GM12878 (cell line): ENCODE measurements around the gene CDH4. TPM values are rescaled to one million over a fixed set of nuclear protein-coding genes. Genes with fewer than 3 reads are reported as not detected.

Experiments used
- FOS ChIP-seq: IDR thresholded peaks from 3 replicates; pipeline ENCODE4 v1.6.1; 2011; ENCODE audit warnings: borderline replicate concordance; ENCODE audit not compliant: insufficient read length; ENCODE audit errors: extremely low read depth
- KDM1A ChIP-seq: fragments of 200-600 bp; sonication (generic); IDR thresholded peaks from 2 replicates; pipeline ENCODE4 v1.6.1; 2016; ENCODE audit warnings: borderline replicate concordance
- MEF2B ChIP-seq: fragments of 450-650 bp; IDR thresholded peaks from 2 replicates; pipeline ENCODE4 v1.6.1; 2018; ENCODE audit warnings: mild to moderate bottlenecking, moderate library complexity; ENCODE audit not compliant: partially characterized antibody, poor library complexity, severe bottlenecking
- PML ChIP-seq: IDR thresholded peaks from 2 replicates; pipeline ENCODE4 v1.6.1; 2012; ENCODE audit warnings: low read length, inconsistent platforms
- POLR2AphosphoS5 ChIP-seq: IDR thresholded peaks from 2 replicates; pipeline ENCODE4 v1.6.1; 2011; ENCODE audit warnings: mild to moderate bottlenecking, low read length, inconsistent platforms
- RFX5 ChIP-seq: IDR thresholded peaks from 2 replicates; pipeline ENCODE4 v1.6.1; 2011; ENCODE audit warnings: low read depth, low read length, improper control_type of control experiment
- TCF3 ChIP-seq: IDR thresholded peaks from 2 replicates; pipeline ENCODE4 v1.6.1; 2012; ENCODE audit warnings: low read depth, mild to moderate bottlenecking, low read length, borderline replicate concordance; ENCODE audit not compliant: insufficient read depth
- polyA plus RNA-seq, 11 experiments: library from polyadenylated mRNA; depleted of rRNA in 4 of 11; unstranded in 6 of 11; stranded (reverse) in 5 of 11; fragments of >200 nt; fragmentation: Nextera tagmentation in 4 of 11; fragmentation: Illumina TruSeq in 1 of 11; extraction: Ambion mirVana in 4 of 11; extraction: Trizol in 1 of 11; gene quantifications; 1 replicate in 1 of 11; 2 replicates in 10 of 11; pipeline versions ENCODE4 v1.2.1 to v1.2.3, GENCODE V29; 2011 to 2016; ENCODE audit warnings: inconsistent platforms in 2 of 11, missing spikeins in 2 of 11, low read depth in 1 of 11
- total RNA-seq, 4 experiments: library from RNA; depleted of rRNA in 3 of 4; stranded (reverse); fragments of >200 nt in 3 of 4; fragmentation: Illumina TruSeq in 1 of 4; extraction: Trizol in 1 of 4; gene quantifications; 2 replicates each; pipeline versions ENCODE4 v1.2.1 to v1.2.3, GENCODE V29; 2013 to 2021
- TF ChIP-seq, protein P1 (sequence below): fragments of 450-650 bp; IDR thresholded peaks from 2 replicates; pipeline ENCODE4 v1.6.1; 2017; ENCODE audit warnings: mild to moderate bottlenecking, moderate library complexity
- TF ChIP-seq, protein P2 (sequence below): fragments of 450-650 bp; IDR thresholded peaks from 2 replicates; pipeline ENCODE4 v1.6.1; 2017; ENCODE audit warnings: mild to moderate bottlenecking, moderate library complexity

The CDH4 gene
- total and polyA plus RNA-seq, 10 of the 15 experiments (the other 5 are each of a cell fraction or from before 2014, with no cell fraction given), result not detected

DNA sequence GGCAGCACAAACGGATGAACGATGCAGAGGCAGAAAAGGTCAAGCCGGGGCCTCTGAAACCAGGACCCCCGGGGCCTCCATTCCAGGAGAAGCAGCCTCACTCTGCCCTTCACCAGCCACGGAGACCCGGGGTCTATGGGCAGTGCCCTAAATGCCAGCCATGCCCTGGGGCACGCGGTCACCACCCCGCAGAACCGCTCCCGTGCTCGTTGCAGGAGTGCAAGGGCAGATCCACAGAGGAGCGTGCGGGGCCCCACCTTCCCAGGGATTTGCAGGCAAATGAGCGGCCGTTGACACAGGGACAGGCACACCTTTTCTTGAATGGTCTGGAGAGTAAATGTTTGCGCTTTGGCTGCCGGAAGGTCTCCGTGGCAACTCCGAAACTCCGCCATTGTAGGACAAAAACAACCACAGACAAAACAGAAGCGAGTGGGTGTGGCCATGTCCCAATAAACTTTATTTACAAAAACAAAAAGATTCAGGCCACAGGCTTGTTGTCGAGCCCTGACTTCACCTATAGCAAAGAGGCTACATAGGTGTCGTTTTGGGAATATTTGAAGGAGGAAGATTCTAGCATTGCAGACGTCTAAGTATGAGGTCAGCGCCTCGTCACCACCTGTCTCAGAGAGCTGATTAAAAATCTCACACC is 650.3 kb downstream of the CDH4 start (continued):
- TF ChIP-seq, protein P1, sequence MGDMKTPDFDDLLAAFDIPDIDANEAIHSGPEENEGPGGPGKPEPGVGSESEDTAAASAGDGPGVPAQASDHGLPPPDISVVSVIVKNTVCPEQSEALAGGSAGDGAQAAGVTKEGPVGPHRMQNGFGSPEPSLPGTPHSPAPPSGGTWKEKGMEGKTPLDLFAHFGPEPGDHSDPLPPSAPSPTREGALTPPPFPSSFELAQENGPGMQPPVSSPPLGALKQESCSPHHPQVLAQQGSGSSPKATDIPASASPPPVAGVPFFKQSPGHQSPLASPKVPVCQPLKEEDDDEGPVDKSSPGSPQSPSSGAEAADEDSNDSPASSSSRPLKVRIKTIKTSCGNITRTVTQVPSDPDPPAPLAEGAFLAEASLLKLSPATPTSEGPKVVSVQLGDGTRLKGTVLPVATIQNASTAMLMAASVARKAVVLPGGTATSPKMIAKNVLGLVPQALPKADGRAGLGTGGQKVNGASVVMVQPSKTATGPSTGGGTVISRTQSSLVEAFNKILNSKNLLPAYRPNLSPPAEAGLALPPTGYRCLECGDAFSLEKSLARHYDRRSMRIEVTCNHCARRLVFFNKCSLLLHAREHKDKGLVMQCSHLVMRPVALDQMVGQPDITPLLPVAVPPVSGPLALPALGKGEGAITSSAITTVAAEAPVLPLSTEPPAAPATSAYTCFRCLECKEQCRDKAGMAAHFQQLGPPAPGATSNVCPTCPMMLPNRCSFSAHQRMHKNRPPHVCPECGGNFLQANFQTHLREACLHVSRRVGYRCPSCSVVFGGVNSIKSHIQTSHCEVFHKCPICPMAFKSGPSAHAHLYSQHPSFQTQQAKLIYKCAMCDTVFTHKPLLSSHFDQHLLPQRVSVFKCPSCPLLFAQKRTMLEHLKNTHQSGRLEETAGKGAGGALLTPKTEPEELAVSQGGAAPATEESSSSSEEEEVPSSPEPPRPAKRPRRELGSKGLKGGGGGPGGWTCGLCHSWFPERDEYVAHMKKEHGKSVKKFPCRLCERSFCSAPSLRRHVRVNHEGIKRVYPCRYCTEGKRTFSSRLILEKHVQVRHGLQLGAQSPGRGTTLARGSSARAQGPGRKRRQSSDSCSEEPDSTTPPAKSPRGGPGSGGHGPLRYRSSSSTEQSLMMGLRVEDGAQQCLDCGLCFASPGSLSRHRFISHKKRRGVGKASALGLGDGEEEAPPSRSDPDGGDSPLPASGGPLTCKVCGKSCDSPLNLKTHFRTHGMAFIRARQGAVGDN, result no peak
- TF ChIP-seq POLR2AphosphoS5 (no peak), FOS (no peak), KDM1A (no peak), MEF2B (no peak), PML (no peak), TCF3 (no peak), RFX5 (no peak)
- TF ChIP-seq, protein P2, sequence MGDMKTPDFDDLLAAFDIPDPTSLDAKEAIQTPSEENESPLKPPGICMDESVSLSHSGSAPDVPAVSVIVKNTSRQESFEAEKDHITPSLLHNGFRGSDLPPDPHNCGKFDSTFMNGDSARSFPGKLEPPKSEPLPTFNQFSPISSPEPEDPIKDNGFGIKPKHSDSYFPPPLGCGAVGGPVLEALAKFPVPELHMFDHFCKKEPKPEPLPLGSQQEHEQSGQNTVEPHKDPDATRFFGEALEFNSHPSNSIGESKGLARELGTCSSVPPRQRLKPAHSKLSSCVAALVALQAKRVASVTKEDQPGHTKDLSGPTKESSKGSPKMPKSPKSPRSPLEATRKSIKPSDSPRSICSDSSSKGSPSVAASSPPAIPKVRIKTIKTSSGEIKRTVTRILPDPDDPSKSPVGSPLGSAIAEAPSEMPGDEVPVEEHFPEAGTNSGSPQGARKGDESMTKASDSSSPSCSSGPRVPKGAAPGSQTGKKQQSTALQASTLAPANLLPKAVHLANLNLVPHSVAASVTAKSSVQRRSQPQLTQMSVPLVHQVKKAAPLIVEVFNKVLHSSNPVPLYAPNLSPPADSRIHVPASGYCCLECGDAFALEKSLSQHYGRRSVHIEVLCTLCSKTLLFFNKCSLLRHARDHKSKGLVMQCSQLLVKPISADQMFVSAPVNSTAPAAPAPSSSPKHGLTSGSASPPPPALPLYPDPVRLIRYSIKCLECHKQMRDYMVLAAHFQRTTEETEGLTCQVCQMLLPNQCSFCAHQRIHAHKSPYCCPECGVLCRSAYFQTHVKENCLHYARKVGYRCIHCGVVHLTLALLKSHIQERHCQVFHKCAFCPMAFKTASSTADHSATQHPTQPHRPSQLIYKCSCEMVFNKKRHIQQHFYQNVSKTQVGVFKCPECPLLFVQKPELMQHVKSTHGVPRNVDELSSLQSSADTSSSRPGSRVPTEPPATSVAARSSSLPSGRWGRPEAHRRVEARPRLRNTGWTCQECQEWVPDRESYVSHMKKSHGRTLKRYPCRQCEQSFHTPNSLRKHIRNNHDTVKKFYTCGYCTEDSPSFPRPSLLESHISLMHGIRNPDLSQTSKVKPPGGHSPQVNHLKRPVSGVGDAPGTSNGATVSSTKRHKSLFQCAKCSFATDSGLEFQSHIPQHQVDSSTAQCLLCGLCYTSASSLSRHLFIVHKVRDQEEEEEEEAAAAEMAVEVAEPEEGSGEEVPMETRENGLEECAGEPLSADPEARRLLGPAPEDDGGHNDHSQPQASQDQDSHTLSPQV, result no peak
- TF ChIP-seq, all 136 proteins: peak for 0
